ENCODE data around the gene URB1. TPM values are rescaled to one million over a fixed set of nuclear protein-coding genes. Genes with fewer than 3 reads are reported as not detected.
A peak's percentile ranks its signal among the peaks of the same experiment; 100 is the strongest.
"Not testable (repeated sequence)": the region's sequence is repeated elsewhere in the genome, so short reads cannot be mapped to it uniquely, and the experiment has no call there.

Gene URB1
- polyA plus RNA-seq, 1 of the 3 experiments (the other 2 are of a cell fraction): 9.9 TPM

DNA sequence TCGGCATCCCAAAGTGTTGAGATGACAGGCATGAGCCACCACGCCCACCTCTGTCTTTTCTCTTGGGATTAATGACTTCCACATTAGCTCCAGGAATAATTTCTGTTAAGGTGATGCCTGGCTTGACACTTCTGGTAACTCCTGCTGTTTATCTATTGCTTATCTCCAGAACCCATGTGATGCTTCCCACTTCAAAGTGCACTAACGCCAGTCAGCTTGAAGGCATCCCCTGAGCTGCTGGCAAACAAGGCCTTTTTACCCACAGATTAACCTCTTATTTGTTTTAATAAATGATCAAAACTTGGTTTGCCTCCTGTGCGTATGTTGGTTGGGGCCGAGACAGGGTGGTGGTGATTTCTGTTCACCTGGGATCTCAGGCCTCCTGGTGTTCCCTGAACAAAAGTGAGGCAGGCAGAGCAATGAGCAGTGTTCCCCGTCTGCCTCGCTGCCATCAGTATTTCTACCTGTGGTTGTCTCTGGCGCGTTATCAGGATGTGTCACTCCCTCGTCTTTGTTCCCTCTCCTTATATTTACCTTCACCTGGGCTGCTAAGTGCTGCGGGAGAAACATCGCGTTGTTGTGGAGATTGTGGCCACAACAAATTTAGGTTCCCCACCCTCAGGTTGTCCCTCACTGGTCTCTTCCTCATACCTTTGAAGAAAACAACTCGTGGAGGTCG lies 40.3 kb upstream of the URB1 start:
- H3K27ac ChIP-seq (ENCODE audit: low read depth in 2 of 2, low read length in 1 of 2); H3F3A ChIP-seq (replicated peaks; ENCODE audit: insufficient read depth); H4K20me1 ChIP-seq (ENCODE audit: insufficient read depth); H3K9ac ChIP-seq; POLR2A ChIA-PET; H3K4me2 ChIP-seq; H3K36me3 ChIP-seq (replicated peaks in 1 of 2; ENCODE audit: control insufficient read depth in 1 of 2, insufficient read depth in 2 of 2, low read length in 1 of 2); H2AFZ ChIP-seq (ENCODE audit: low read depth); H3K4me1 ChIP-seq (ENCODE audit: control insufficient read depth in 1 of 2, insufficient read depth in 2 of 2, low read depth in 1 of 2, low read length in 1 of 2); H3K27me3 ChIP-seq (ENCODE audit: insufficient read depth); DNase-seq; H3K9me3 ChIP-seq; H3K9me2 ChIP-seq; H3K4me3 ChIP-seq (ENCODE audit: low read depth in 2 of 2, low read length in 1 of 2); CTCF ChIA-PET: not testable (repeated sequence)
- 74% methylated on average over 13 of the region's 15 CpGs for WGBS (ENCODE audit: low lambda C conversion rate)
- peaks cover 23% of the 10 kb centered on the region for H3K79me2 ChIP-seq (ENCODE audit: insufficient read depth)

DNA sequence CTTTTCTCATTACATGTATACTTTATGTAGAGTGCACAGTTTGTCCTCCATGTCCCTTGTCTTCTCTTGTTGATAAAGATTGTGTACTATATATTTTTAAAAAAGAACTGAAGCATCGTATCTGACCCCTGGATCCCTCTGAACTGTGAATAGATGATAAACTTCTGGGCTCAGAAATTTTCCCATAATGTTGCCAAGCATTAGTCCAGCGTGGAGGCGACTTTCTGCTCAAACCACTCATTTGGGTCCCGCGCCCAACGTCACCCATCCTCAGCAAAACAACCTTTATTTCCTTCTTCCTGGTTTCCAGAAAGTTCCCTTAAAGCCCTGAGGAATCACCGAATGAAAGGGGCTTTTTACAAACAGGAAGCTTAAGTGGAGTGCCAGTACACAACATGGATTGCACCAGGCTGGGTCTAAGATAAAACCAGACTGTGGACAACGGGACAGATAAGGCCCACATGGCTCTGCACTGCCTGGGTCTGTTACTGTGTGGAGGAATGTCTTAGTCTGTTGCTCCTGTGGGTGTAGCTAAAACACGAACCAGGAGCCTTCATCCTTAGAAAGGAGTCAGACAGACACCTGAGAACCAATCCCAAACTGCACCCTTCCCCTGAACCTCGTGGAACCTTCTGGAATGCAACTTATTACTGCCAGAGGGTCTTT lies 35.3 kb upstream of the URB1 start:
- peak overlapping the region in 1 of 2 experiments; percentile 81; a peak in 2 of 4 replicates for H3K27ac ChIP-seq (ENCODE audit: low read depth in 2 of 2, low read length in 1 of 2)
- H3K9ac ChIP-seq: no peak overlapping the region
- WGBS (ENCODE audit: low lambda C conversion rate): 85% methylated on average over 10 of the region's 10 CpGs

More for the DNA sequence above, 35.3 kb upstream of the URB1 start:
- no peaks in the 10 kb centered on the region for H4K20me1 ChIP-seq (ENCODE audit: insufficient read depth)
- H3K79me2 ChIP-seq (ENCODE audit: insufficient read depth): peaks cover 47% of the 10 kb centered on the region
- DNase-seq: no peak
- peaks cover 0 to 7% of the 10 kb centered on the region in 2 experiments for H3K36me3 ChIP-seq (replicated peaks in 1 of 2; ENCODE audit: control insufficient read depth in 1 of 2, insufficient read depth in 2 of 2, low read length in 1 of 2)
- CTCF ChIA-PET: interaction anchor here (1.8 kb wide), 1 partner anchor 141 kb away, joined by 5 read pairs; no protein-coding TSS in a partner anchor
- no peak overlapping the region for H3K4me3 ChIP-seq (ENCODE audit: low read depth in 2 of 2, low read length in 1 of 2)
- no peak for TF ChIP-seq RAD21 (IDR thresholded peaks at IDR 0.05; ENCODE audit: low read length)
- TF ChIP-seq, protein P1, sequence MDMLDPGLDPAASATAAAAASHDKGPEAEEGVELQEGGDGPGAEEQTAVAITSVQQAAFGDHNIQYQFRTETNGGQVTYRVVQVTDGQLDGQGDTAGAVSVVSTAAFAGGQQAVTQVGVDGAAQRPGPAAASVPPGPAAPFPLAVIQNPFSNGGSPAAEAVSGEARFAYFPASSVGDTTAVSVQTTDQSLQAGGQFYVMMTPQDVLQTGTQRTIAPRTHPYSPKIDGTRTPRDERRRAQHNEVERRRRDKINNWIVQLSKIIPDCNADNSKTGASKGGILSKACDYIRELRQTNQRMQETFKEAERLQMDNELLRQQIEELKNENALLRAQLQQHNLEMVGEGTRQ (IDR thresholded peaks at IDR 0.05; ENCODE audit: borderline replicate concordance, low read depth, low read length): no peak
- no peak for TF ChIP-seq FOXJ3 (CRISPR knock-in tag; IDR thresholded peaks at IDR 0.05)
- TF ChIP-seq, protein P2, sequence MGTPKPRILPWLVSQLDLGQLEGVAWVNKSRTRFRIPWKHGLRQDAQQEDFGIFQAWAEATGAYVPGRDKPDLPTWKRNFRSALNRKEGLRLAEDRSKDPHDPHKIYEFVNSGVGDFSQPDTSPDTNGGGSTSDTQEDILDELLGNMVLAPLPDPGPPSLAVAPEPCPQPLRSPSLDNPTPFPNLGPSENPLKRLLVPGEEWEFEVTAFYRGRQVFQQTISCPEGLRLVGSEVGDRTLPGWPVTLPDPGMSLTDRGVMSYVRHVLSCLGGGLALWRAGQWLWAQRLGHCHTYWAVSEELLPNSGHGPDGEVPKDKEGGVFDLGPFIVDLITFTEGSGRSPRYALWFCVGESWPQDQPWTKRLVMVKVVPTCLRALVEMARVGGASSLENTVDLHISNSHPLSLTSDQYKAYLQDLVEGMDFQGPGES (IDR thresholded peaks at IDR 0.05; ENCODE audit: low read depth, low read length): no peak
- no peak for TF ChIP-seq EP300 (IDR thresholded peaks at IDR 0.05; ENCODE audit: borderline replicate concordance in 1 of 2, low read depth in 1 of 2, low read length in 1 of 2)
- no peak for TF ChIP-seq MEF2A (IDR thresholded peaks at IDR 0.05; ENCODE audit: borderline replicate concordance, low read depth)
- no peak for TF ChIP-seq TEAD4 (IDR thresholded peaks at IDR 0.05; ENCODE audit: borderline replicate concordance, insufficient read depth)
- H3K4me1 ChIP-seq (ENCODE audit: control insufficient read depth in 1 of 2, insufficient read depth in 2 of 2, low read depth in 1 of 2, low read length in 1 of 2): peaks cover 0 to 21% of the 10 kb centered on the region in 2 experiments; a peak in 3 of 4 replicates
- H3F3A ChIP-seq (replicated peaks; ENCODE audit: insufficient read depth): peaks cover 27% of the 10 kb centered on the region
- no peak overlapping the region for H3K4me2 ChIP-seq
- no peaks in the 10 kb centered on the region for H3K9me2 ChIP-seq
- no peaks in the 10 kb centered on the region for H3K9me3 ChIP-seq
- no peaks in the 10 kb centered on the region for H3K27me3 ChIP-seq (ENCODE audit: insufficient read depth)
- POLR2A ChIA-PET: no interaction called here
- H2AFZ ChIP-seq (ENCODE audit: low read depth): no peak overlapping the region
